HCT116 (cell line): ENCODE measurements around the gene ZCCHC9.

Experiments
- CTCF ChIP-seq, 3 experiments: fragments of 200-600 bp in 1 of 3; sonication (generic) in 1 of 3; IDR thresholded peaks in 2 of 3; conservative IDR thresholded peaks in 1 of 3; 2 replicates each; pipeline ENCODE4 v1.5.1; 2012 to 2017; ENCODE audit warnings: low read depth in 2 of 3, low read length in 2 of 3, antibody characterized with exemption in 1 of 3, borderline replicate concordance in 1 of 3, control low read depth in 1 of 3, mild to moderate bottlenecking in 1 of 3, mixed read lengths in 1 of 3, mixed run types in 1 of 3, moderate library complexity in 1 of 3; ENCODE audit not compliant: insufficient read depth in 1 of 3
- ELF1 ChIP-seq: IDR thresholded peaks from 2 replicates; pipeline ENCODE4 v1.6.1; 2012; ENCODE audit warnings: low read depth, borderline replicate concordance
- EZH2 ChIP-seq: fragments of 200-600 bp; sonication (generic); IDR thresholded peaks from 2 replicates; pipeline ENCODE4 v1.6.1; 2017; ENCODE audit warnings: antibody characterized with exemption, mixed run types
- EZH2phosphoT487 ChIP-seq: fragments of 200-600 bp; IDR thresholded peaks from 2 replicates; pipeline ENCODE4 v1.6.1; 2018; ENCODE audit warnings: antibody characterized with exemption, borderline replicate concordance
- POLR2A ChIP-seq: IDR thresholded peaks from 2 replicates; pipeline ENCODE4 v1.7.0; 2011; ENCODE audit warnings: borderline replicate concordance; ENCODE audit not compliant: insufficient read depth, insufficient read length; ENCODE audit errors: extremely low read depth
- POLR2AphosphoS5 ChIP-seq: IDR thresholded peaks from 2 replicates; pipeline ENCODE4 v1.6.1; 2011; ENCODE audit warnings: mild to moderate bottlenecking, low read depth, low read length, moderate library complexity
- SIN3A ChIP-seq: IDR thresholded peaks from 2 replicates; pipeline ENCODE4 v1.6.1; 2012; ENCODE audit warnings: low read depth
- SP1 ChIP-seq: IDR thresholded peaks from 2 replicates; pipeline ENCODE4 v1.6.1; 2012; ENCODE audit warnings: low read depth
- TCF7L2 ChIP-seq: IDR thresholded peaks from 2 replicates; pipeline ENCODE4 v1.7.0; 2011; ENCODE audit warnings: borderline replicate concordance, inconsistent platforms; ENCODE audit not compliant: insufficient read depth, insufficient read length; ENCODE audit errors: extremely low read depth
- YY1 ChIP-seq: IDR thresholded peaks from 2 replicates; pipeline ENCODE4 v1.6.1; 2011; ENCODE audit warnings: low read length, low read depth, moderate library complexity, mild to moderate bottlenecking; ENCODE audit not compliant: insufficient replicate concordance; ENCODE audit errors: extremely low read depth
- ZBTB33 ChIP-seq: IDR thresholded peaks from 2 replicates; pipeline ENCODE4 v1.6.1; 2011; ENCODE audit warnings: mild to moderate bottlenecking, low read length, moderate library complexity; ENCODE audit not compliant: insufficient replicate concordance; ENCODE audit errors: extremely low read depth
- ZFX ChIP-seq: fragments of 450-650 bp; IDR thresholded peaks from 2 replicates; pipeline ENCODE4 v1.6.1; 2017
- ZNF274 ChIP-seq: fragments of 200-500 bp; sonication (Bioruptor generic); IDR thresholded peaks from 2 replicates; pipeline ENCODE4 v1.6.1; 2014; ENCODE audit warnings: mild to moderate bottlenecking, low read depth, low read length, inconsistent platforms

- TF ChIP-seq POLR2A (no peak), CTCF (IDR thresholded peaks at IDR 0.05 in 2 of 3, conservative IDR thresholded peaks at IDR 0.05 in 1 of 3; ENCODE audit: borderline replicate concordance in 1 of 3, insufficient read depth in 1 of 3, low read depth in 2 of 3, low read length in 2 of 3) (no peak), POLR2AphosphoS5 (no peak), TCF7L2 (no peak), ZBTB33 (no peak), YY1 (no peak), EZH2 (no peak), ZNF274 (no peak), SP1 (no peak), SIN3A (no peak), ELF1 (no peak), EZH2phosphoT487 (no peak), ZFX (no peak)
These were observed 13.4 kb upstream of the ZCCHC9 start for GRCh38 chr5:81288021-81288433.
